Activated CD8-positive, alpha-beta T cell treated with anti-CD3 and anti-CD28 coated beads, Interleukin-2, amount 10 ng/mL, durations not matched to agents 7 days and 5 days (primary cell): Measurements from ENCODE around the gene TPD52L2. TPM values are rescaled to one million over a fixed set of nuclear protein-coding genes. Genes with fewer than 3 reads are reported as not detected.
"Not testable (repeated sequence)": the region's sequence is repeated elsewhere in the genome, so short reads cannot be mapped to it uniquely, and the experiment has no call there.

ENCODE experiments used
- ATAC-seq: fragments of 150-1000 bp; cut with Tn5 transposase; one replicate; pipeline ENCODE4 v1.10.0; 2021; ENCODE audit warnings: moderate library complexity
- CTCF ChIA-PET: fragments of 350-600 bp; sonication (Branson Sonifier 250); formaldehyde crosslinking; loops from one replicate; lab custom pipeline; 2021; ENCODE audit warnings: antibody characterized with exemption; lab: Charles Lee
- POLR2A ChIA-PET: fragments of 350-600 bp; sonication (Branson Sonifier 250); formaldehyde crosslinking; loops from one replicate; lab custom pipeline; 2021; ENCODE audit warnings: antibody characterized with exemption; lab: Charles Lee
- DNase-seq: peaks from one replicate; pipeline ENCODE4 v3.0.0-alpha.2; 2020
- H3K27ac Mint-ChIP-seq: one replicate; pipeline ENCODE4 v1.8.0; 2021; ENCODE audit warnings: mild to moderate bottlenecking, mixed read lengths
- H3K27me3 Mint-ChIP-seq: one replicate; pipeline ENCODE4 v1.8.0; 2021; ENCODE audit warnings: low read depth, mixed read lengths
- H3K36me3 Mint-ChIP-seq: one replicate; pipeline ENCODE4 v1.8.0; 2021; ENCODE audit warnings: low read depth, mixed read lengths
- H3K4me1 Mint-ChIP-seq: one replicate; pipeline ENCODE4 v1.8.0; 2021; ENCODE audit warnings: low read depth, mixed read lengths
- H3K4me3 Mint-ChIP-seq: one replicate; pipeline ENCODE4 v1.8.0; 2021; ENCODE audit warnings: mild to moderate bottlenecking, mixed read lengths
- H3K9me3 Mint-ChIP-seq: one replicate; pipeline ENCODE4 v1.8.0; 2022; ENCODE audit warnings: mixed read lengths; ENCODE audit not compliant: insufficient read depth
- total RNA-seq, 2 experiments: library from RNA; stranded (reverse); gene quantifications; one replicate each; pipeline ENCODE4 v1.2.3, GENCODE V29; 2021

Gene TPD52L2
- total RNA-seq, 2 experiments from 2014 or later, result 35.7 to 40.0 TPM

DNA sequence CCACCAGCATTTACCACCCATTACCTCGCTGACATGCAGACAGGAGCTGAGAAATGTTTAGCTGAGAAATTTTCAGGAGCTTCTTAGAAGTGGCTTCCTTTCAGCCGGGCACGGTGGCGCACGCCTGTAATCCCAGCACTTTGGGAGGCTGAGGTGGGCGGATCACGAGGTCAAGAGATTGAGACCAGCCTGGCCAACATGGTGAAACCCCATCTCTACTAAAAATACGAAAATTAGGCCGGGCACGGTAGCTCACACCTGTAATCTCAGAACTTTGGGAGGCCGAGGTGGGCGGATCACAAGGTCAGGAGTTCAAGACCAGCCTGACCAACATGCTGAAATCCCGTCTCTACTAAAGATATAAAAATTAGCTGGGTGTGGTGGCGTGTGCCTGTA is 13.5 kb upstream of the TPD52L2 start:
- CTCF ChIA-PET, result interaction anchor here (0.9 to 1.2 kb wide), 2 partner anchors 12 to 13 kb away, joined by 3 read pairs; partner anchors contain the start of gene TPD52L2
- not testable (repeated sequence) for DNase-seq, ATAC-seq, H3K4me3 Mint-ChIP-seq, H3K27ac Mint-ChIP-seq, H3K9me3 Mint-ChIP-seq, H3K27me3 Mint-ChIP-seq, H3K36me3 Mint-ChIP-seq
- POLR2A ChIA-PET, result interaction anchor here (1.0 kb wide), 1 partner anchor 14 kb away, joined by 3 read pairs; no protein-coding TSS in a partner anchor
- H3K4me1 Mint-ChIP-seq, result peaks cover 17% of the 10 kb centered on the region

DNA sequence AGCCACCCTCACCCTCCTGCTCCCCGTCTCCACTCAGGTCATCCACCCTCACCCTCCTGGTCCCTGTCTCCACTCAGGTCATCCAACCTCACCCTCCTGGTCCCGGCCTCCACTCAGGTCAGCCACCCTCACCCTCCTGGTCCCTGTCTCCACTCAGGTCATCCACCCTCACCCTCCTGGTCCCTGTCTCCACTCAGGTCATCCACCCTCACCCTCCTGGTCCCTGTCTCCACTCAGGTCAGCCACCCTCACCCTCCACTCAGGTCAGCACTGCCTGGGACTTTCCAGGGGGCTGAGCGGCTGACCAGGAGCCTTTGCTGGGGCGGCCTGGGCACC is 11.4 kb upstream of the TPD52L2 start:
- not testable (repeated sequence) for H3K36me3 Mint-ChIP-seq, DNase-seq, ATAC-seq, H3K27ac Mint-ChIP-seq, H3K4me3 Mint-ChIP-seq, H3K9me3 Mint-ChIP-seq, H3K27me3 Mint-ChIP-seq
- peaks cover 25% of the 10 kb centered on the region for H3K4me1 Mint-ChIP-seq
- ChIA-PET CTCF (interaction anchor here (1.3 kb wide), 1 partner anchor 117 kb away, joined by 3 read pairs; the partner anchor contains the start of gene LIME1), POLR2A (interaction anchor here (0.6 kb wide), 1 partner anchor 480 kb away, joined by 3 read pairs; no protein-coding TSS in a partner anchor)

DNA sequence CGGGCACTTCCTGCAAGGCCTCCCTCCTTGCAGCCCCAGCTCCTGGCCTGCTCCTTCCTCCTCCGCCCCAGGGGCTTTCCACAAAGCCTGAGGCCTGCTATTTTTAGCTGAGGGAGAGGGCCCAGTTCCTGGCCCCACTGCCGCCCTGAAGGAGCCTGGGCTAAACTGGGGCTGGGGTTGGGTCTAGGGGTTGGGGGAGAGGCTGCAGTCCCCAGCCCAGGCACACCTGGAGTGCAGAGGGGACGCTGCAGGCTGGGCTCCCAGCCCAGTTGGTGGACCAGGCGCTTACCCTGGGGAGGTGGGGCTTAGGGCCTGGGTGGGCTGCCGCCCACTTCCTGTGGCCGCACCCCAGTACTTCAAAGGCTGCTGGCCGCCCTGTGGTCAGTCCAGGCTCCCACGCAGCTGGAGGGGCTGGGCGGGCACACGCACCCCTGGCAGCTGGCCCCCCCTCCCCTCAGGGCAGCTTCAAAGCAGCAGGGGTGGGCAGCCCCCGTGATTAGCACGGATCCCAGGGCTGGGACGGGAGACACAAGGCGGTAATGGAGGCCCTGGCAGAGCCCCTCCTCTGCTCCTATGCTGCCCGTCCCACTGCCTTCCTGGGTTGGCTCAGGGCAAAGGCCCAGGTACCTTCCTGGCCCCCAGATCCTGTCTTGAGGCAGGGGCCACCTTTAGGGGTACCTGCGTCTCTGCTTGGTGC is 10.9 kb upstream of the TPD52L2 start:
- CTCF ChIA-PET, result interaction anchor here (1.3 kb wide), 1 partner anchor 118 kb away, joined by 3 read pairs; the partner anchor contains the start of gene LIME1

DNA sequence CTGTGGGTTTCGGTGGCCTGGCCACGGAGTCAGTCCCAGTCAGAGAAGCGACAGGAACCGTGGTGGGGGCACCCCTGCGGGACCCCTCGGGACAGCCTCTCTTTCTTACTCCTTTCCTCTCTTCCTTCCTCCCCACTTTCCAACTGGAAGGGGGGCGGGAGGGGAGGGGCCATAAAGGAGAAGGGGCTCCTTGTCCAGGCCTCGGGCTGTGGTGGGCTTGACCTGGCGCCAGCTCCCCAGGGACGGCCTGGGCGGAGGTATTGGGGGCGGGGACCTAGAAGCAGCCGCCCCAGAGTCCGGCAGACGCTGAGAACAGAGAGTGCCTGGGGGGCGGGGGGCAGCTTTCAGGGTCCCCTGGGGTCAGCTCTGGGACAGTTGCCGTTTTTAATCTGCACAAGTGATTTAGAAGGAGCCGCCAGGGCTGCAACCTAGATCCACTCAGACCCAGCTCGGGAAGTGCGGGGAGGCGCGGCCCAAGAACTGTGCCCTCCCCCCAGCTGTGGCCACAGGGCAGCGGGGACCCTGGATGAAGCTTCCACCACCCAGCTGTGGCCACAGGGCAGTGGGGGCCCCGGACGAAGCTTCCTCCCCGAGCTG is 10.2 kb upstream of the TPD52L2 start:
- Mint-ChIP-seq H3K36me3 (no peaks in the 10 kb centered on the region), H3K4me3 (no peak overlapping the region), H3K4me1 (peaks cover 35% of the 10 kb centered on the region), H3K27ac (no peak overlapping the region), H3K27me3 (peaks cover 9% of the 10 kb centered on the region), H3K9me3 (no peaks in the 10 kb centered on the region)
- DNase-seq (no peak), ATAC-seq (no peak)
- POLR2A ChIA-PET, result interaction anchor here (1.2 kb wide), 2 partner anchors 9 to 14 kb away, joined by 3 to 6 read pairs; no protein-coding TSS in a partner anchor
- CTCF ChIA-PET, result interaction anchor here (0.7 to 1.3 kb wide), 2 partner anchors 10 to 118 kb away, joined by 3 to 4 read pairs; partner anchors contain the start of genes LIME1 and TPD52L2

More for the DNA sequence above, 10.9 kb upstream of the TPD52L2 start:
- Mint-ChIP-seq H3K9me3 (no peaks in the 10 kb centered on the region), H3K27me3 (peaks cover 9% of the 10 kb centered on the region), H3K4me1 (peaks cover 30% of the 10 kb centered on the region), H3K36me3 (no peaks in the 10 kb centered on the region), H3K4me3 (no peak overlapping the region), H3K27ac (no peak overlapping the region)
- DNase-seq (no peak), ATAC-seq (peak; percentile 25)
- POLR2A ChIA-PET, result no interaction called here

DNA sequence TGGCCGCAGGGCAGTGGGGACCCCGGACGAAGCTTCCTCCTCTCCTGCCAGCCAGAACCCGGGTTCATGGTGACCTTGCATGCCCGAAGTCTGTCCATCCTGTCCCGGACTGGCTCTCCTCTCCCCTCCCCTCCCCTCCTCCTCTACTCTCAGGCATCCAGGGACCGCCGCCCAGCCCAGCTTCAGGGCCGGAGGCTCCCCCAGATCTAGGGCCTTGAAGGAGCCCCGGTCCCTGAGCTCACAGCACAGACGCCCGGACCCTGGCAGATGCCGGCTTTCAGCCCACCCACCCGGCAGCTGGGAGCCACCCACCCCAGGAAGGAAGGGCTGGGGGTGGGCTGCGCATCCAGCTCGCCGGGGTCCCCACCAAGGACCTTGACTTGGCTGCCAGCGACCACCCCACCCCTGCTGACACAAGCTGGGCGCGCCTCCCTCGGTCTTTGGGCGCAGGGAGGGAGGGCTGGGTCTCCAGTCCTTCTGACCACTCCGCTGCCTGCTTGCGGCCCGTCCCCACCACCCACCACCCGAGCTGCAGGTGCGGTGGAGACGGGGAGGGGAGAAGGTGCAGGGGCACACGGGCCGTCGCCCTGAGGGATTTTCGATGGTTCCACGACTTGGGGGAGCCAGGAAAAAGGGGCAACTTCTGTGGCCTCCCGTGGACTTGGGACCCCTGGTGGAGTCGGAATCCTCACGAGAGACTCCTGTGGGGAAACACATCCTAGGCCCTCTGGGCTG is 9.5 kb upstream of the TPD52L2 start:
- no peaks in the 10 kb centered on the region for H3K9me3 Mint-ChIP-seq
- no peak overlapping the region for H3K27ac Mint-ChIP-seq
- CTCF ChIA-PET, result interaction anchor here (0.7 kb wide), 1 partner anchor 9 kb away, joined by 4 read pairs; the partner anchor contains the start of gene TPD52L2
- peaks cover under 1% of the 10 kb centered on the region for H3K36me3 Mint-ChIP-seq
- POLR2A ChIA-PET, result interaction anchor here (1.2 kb wide), 2 partner anchors 8 to 15 kb away, joined by 3 to 6 read pairs; no protein-coding TSS in a partner anchor
- peaks cover 34% of the 10 kb centered on the region for H3K4me1 Mint-ChIP-seq
- no peak for ATAC-seq
- H3K27me3 Mint-ChIP-seq, result peaks cover 9% of the 10 kb centered on the region
- no peak for DNase-seq
- no peak overlapping the region for H3K4me3 Mint-ChIP-seq

DNA sequence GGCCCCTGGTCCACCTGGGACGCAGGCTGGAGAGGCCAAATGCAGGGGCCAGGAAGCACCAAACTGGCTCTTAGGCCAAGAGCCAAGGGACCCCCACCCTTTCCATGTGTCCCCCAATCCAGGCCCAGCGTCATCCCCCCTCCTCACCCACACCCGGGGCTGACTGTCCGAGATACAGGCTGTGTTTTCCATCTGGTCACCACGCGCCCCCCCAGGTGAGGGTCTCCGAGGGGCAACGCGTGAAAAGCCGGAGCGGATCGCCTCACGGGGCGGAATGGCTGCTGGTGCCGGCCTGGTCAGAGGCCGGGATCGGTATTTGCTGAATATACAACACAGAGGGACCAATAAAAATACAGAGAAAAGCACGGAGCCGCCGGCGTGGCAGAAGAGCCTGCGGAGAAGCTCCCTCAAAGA is 9.0 kb upstream of the TPD52L2 start:
- ChIA-PET CTCF (no interaction called here), POLR2A (interaction anchor here (1.2 kb wide), 2 partner anchors 8 to 15 kb away, joined by 3 to 6 read pairs; no protein-coding TSS in a partner anchor)
- Mint-ChIP-seq H3K4me3 (no peak overlapping the region), H3K9me3 (no peaks in the 10 kb centered on the region), H3K27me3 (peaks cover 3% of the 10 kb centered on the region), H3K27ac (no peak overlapping the region), H3K4me1 (peaks cover 28% of the 10 kb centered on the region), H3K36me3 (peaks cover 5% of the 10 kb centered on the region)
- DNase-seq (no peak), ATAC-seq (no peak)

DNA sequence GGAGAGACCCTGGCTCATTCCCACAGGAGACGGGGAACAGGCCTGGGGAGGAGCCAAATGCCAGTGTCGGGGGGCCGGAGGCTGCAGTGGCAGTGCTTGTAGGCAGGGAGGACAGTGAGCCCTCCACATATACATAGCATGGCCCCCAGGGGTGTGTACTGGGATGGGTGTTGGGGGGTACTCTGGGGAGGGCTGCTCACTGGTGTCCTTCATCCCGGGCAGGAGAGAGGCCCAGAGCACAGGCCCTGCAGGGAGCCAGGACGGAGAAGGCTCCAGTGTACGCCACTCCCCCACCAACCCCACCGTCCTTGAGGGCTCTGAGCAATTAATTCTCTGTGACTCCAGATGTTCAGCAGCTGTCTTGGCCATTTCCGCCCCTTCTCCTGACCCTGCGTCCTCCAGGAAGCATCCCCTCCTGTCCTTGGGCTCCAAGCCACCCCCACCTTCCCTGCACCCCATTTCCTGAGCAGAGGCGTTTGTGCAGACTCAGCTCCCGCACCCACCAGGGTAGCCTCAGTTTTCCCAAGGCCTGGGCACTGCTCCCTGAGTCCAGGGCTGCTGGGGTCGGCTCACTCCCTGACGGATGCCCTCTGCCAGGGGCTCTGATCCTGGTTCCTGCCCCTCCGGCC is 7.2 kb upstream of the TPD52L2 start:
- no peak for DNase-seq
- Mint-ChIP-seq H3K4me1 (peaks cover 23% of the 10 kb centered on the region), H3K27ac (no peak overlapping the region), H3K27me3 (no peaks in the 10 kb centered on the region), H3K36me3 (peaks cover 8% of the 10 kb centered on the region), H3K4me3 (no peak overlapping the region), H3K9me3 (no peaks in the 10 kb centered on the region)
- ChIA-PET CTCF (interaction anchor here (0.7 to 1.4 kb wide), 2 partner anchors 78 to 122 kb away, joined by 3 to 4 read pairs; partner anchors contain the start of gene LIME1), POLR2A (no interaction called here)
- ATAC-seq, result no peak

DNA sequence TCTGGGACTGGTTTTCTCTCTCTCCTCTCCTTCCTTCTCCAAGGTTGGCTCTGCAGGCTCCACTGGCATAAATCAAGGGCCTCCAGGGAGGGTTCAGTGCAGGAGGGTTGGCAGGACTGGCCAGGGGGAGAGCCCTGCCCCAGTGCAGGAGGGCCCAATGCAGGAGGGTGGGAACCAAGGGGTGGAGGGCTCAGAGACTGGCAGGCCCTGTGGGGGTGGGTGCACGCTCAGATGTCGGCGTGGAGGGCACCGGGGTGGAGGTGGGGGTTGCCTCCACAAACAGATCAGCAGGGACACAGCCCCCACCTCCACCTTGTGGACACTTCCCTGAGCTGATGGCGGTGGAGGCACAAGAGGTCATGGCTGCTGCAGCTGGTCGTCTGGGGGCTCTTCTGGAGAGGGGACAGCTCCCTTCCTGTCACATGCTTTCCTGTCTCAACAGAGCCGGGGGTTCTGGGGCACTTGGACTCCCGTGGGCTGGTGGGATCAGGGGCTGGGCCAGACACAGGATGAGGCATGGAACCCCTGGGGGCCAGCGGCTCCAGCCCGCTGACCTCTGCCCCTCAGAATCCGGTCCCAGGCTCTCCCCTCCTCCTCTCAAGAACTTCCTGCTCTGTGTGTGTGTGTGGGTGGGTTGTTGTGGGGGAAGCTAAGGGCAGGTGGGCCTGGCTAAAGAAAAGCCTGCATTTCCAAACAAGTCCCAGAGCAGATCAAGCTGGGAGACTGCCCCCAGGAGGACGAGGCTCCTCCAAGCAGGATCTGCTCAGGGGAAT is 6.5 kb upstream of the TPD52L2 start:
- Mint-ChIP-seq H3K4me1 (peaks cover 30% of the 10 kb centered on the region), H3K27me3 (no peaks in the 10 kb centered on the region), H3K4me3 (peak overlapping the region; percentile 36), H3K36me3 (peaks cover 14% of the 10 kb centered on the region), H3K9me3 (no peaks in the 10 kb centered on the region), H3K27ac (peak overlapping the region; percentile 73)
- POLR2A ChIA-PET, result interaction anchor here (0.5 kb wide), 1 partner anchor 285 kb away, joined by 3 read pairs; the partner anchor contains the start of gene HELZ2
- DNase-seq (no peak), ATAC-seq (peak; percentile 17)
- CTCF ChIA-PET, result interaction anchor here (0.7 to 1.4 kb wide), 2 partner anchors 78 to 122 kb away, joined by 3 to 4 read pairs; partner anchors contain the start of gene LIME1

DNA sequence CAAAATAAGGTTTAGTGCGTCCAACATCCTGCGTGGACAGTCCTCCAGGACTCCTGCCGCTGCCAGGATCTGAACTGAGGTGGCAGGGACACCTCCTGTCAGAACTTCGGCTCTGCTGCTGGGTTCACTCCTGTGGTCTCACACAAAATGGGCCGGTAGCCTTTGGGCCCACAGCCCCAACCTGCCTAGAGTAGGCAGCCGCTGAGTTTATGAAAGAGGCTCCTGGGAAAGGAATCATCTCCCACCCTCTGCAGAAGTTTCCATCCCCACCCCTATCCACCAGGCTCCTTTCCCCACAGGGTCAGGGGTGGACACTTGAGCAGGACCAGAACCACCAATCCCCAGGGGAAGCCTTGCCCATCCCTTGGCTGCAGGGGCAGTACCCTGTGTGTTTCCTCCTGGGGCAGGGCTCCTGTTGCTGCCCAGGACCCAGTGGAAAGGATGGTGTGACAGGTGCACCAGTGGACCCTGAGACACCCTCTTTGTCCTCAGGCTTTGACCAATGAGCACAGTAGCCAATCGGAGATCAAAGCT is 5.8 kb upstream of the TPD52L2 start:
- no peaks in the 10 kb centered on the region for H3K9me3 Mint-ChIP-seq
- H3K4me3 Mint-ChIP-seq, result no peak overlapping the region
- ATAC-seq (no peak), DNase-seq (no peak)
- ChIA-PET CTCF (interaction anchor here (1.4 kb wide), 1 partner anchor 79 kb away, joined by 4 read pairs; no protein-coding TSS in a partner anchor), POLR2A (interaction anchor here (0.5 kb wide), 1 partner anchor 286 kb away, joined by 3 read pairs; the partner anchor contains the start of gene HELZ2)
- no peaks in the 10 kb centered on the region for H3K27me3 Mint-ChIP-seq
- H3K4me1 Mint-ChIP-seq, result peaks cover 37% of the 10 kb centered on the region
- peak overlapping the region; percentile 73 for H3K27ac Mint-ChIP-seq
- peaks cover 20% of the 10 kb centered on the region for H3K36me3 Mint-ChIP-seq

DNA sequence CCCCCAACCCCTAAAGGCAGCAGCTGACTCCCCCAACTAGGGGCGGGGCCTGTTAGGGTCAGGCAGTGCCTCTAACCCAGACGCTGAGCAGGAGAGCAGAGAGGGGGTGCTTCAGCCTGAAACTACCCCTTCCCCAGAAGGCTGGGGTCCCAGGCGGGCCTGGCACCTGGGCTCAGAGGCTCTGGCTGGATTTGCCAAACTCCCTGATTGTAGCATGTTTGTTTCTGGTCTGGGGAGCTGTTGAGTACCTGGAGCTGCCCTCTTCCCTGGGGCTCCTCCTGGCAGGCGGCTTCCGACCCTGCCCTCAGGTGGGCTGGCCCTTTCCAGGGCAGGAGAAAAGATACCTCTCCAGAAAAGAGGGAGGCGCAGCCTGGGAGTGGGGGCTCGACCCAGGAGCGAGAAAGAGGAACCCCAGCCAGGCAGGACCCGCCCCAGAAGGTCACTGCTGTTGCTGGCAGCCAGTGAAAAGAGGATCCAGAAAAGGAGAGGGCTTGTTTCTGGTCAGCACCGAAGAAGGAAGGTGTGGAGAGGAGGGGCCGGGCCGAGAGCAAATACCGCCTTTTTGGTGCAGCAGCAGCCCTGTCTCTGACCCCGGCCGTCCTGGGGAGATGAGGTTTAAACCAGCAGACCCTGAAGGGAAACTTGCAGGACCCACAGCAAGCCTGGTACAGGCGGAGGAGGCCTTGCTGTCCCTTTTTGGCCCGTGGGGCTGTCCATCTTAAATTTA is 4.6 kb upstream of the TPD52L2 start:
- ChIA-PET CTCF (no interaction called here), POLR2A (no interaction called here)
- Mint-ChIP-seq H3K9me3 (no peaks in the 10 kb centered on the region), H3K36me3 (peaks cover 21% of the 10 kb centered on the region), H3K4me1 (peaks cover 37% of the 10 kb centered on the region), H3K4me3 (no peak overlapping the region), H3K27ac (no peak overlapping the region), H3K27me3 (no peaks in the 10 kb centered on the region)
- ATAC-seq (no peak), DNase-seq (no peak)
